Activated B cell treated with CpG ODN at 0.5 μM for 24 hours (primary cell): Measurements from ENCODE around the gene TLL2. TPM values are rescaled to one million over a fixed set of nuclear protein-coding genes. Genes with fewer than 3 reads are reported as not detected.

ENCODE experiments used
- ATAC-seq: fragments of 200-7000 bp; cut with Tn5 transposase; one replicate; pipeline ENCODE4 v1.10.0; 2021; ENCODE audit warnings: low read depth, mild to moderate bottlenecking, moderate library complexity
- CTCF ChIA-PET: fragments of 350-600 bp; sonication (Branson Sonifier 250); formaldehyde crosslinking; loops from one replicate; lab custom pipeline; 2021; ENCODE audit warnings: antibody characterized with exemption; lab: Charles Lee
- POLR2A ChIA-PET: fragments of 350-600 bp; sonication (Branson Sonifier 250); formaldehyde crosslinking; loops from one replicate; lab custom pipeline; 2021; ENCODE audit warnings: antibody characterized with exemption; lab: Charles Lee
- DNase-seq: peaks from one replicate; pipeline ENCODE4 v3.0.0; 2022
- H3K27ac Mint-ChIP-seq: one replicate; pipeline ENCODE4 v1.8.0; 2020; ENCODE audit warnings: mixed read lengths
- H3K27me3 Mint-ChIP-seq: one replicate; pipeline ENCODE4 v1.8.0; 2021; ENCODE audit warnings: mixed read lengths
- H3K36me3 Mint-ChIP-seq: one replicate; pipeline ENCODE4 v1.8.0; 2021; ENCODE audit warnings: low read depth, mixed read lengths
- H3K4me1 Mint-ChIP-seq: one replicate; pipeline ENCODE4 v1.8.0; 2021; ENCODE audit warnings: mixed read lengths
- H3K4me3 Mint-ChIP-seq: one replicate; pipeline ENCODE4 v1.8.0; 2020; ENCODE audit warnings: mild to moderate bottlenecking, mixed read lengths
- H3K9me3 Mint-ChIP-seq: one replicate; pipeline ENCODE4 v1.8.0; 2020; ENCODE audit warnings: mixed read lengths
- intact Hi-C: fragments of 100-400 bp; cut with micrococcal nuclease; formaldehyde crosslinking; loops from one replicate; pipeline ENCODE4 v1.15.1; 2024
- total RNA-seq: library from RNA; stranded (reverse); gene quantifications from 2 replicates; pipeline ENCODE4 v1.2.3, GENCODE V29; 2022
- TF ChIP-seq, protein P1 (sequence below): fragments of 200-600 bp; IDR thresholded peaks from one replicate; pipeline ENCODE4 v1.8.0; 2022; ENCODE audit warnings: antibody characterized with exemption, mild to moderate bottlenecking

Gene TLL2
- total RNA-seq, 1 donor from 2014 or later = 1.6 TPM

DNA sequence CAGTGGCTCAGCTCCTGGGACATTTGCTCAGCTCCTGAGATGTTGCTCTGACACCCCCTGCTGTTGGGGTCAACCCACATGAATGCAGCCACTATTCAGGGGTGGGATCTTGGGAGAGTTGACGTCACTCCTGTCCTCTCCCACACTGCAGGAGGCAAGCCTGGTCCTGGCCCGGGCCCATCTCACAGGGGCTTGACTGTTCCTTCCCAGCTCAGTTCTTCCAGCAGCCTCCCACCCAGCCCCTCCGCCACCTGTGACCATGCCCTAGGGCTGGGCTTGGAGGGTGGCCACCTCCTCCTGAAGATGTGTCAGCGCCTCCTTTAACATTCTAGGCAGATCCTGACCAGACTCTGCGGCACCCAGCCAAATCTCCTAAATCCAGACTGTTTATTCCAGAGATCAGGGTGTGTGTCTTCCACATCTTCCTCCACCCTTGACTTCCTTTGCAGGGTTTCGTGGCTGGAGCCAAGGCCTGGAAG is 135.9 kb downstream of the TLL2 start:
- peaks cover 6% of the 10 kb centered on the region for H3K4me1 Mint-ChIP-seq
- no peaks in the 10 kb centered on the region for H3K9me3 Mint-ChIP-seq
- DNase-seq (no peak), ATAC-seq (no peak)
- H3K27me3 Mint-ChIP-seq = peaks cover 24% of the 10 kb centered on the region
- intact Hi-C loops = no loop called here
- no peak overlapping the region for H3K27ac Mint-ChIP-seq
- H3K36me3 Mint-ChIP-seq = no peaks in the 10 kb centered on the region
- ChIA-PET CTCF (no interaction called here), POLR2A (no interaction called here)
- H3K4me3 Mint-ChIP-seq = no peak overlapping the region
- TF ChIP-seq, protein P1, sequence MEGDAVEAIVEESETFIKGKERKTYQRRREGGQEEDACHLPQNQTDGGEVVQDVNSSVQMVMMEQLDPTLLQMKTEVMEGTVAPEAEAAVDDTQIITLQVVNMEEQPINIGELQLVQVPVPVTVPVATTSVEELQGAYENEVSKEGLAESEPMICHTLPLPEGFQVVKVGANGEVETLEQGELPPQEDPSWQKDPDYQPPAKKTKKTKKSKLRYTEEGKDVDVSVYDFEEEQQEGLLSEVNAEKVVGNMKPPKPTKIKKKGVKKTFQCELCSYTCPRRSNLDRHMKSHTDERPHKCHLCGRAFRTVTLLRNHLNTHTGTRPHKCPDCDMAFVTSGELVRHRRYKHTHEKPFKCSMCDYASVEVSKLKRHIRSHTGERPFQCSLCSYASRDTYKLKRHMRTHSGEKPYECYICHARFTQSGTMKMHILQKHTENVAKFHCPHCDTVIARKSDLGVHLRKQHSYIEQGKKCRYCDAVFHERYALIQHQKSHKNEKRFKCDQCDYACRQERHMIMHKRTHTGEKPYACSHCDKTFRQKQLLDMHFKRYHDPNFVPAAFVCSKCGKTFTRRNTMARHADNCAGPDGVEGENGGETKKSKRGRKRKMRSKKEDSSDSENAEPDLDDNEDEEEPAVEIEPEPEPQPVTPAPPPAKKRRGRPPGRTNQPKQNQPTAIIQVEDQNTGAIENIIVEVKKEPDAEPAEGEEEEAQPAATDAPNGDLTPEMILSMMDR = no peak

DNA sequence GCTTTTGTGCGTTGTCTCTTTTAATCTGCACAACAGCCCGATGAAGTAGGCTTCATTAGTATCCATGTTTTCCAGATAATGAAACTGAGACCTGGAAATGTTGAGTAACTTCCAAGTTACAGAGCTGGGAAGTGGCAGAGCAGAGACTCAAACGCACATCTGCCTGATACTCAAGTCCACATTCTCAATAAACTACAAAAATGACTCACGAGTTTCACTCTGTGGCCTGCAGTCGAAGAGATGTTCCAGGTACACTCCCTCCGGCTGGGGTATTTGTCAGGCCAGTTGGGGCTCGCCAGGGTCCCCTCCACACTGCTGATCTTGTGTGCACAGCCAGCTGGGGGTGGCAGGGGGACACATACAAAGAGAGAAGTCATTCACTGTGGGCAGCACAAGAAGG is 137.2 kb downstream of the TLL2 start:
- no peak overlapping the region for H3K27ac Mint-ChIP-seq
- ChIA-PET POLR2A (interaction anchor here (0.5 kb wide), 1 partner anchor 1386 kb away, joined by 6 read pairs; no protein-coding TSS in a partner anchor), CTCF (interaction anchor here (0.9 to 1.1 kb wide), 3 partner anchors 9 to 20 kb away, joined by 3 to 5 read pairs (median 3); no protein-coding TSS in a partner anchor)
- H3K36me3 Mint-ChIP-seq = no peaks in the 10 kb centered on the region
- H3K27me3 Mint-ChIP-seq = peaks cover 18% of the 10 kb centered on the region
- intact Hi-C loops = no loop called here
- TF ChIP-seq, protein P1 = no peak
- no peaks in the 10 kb centered on the region for H3K9me3 Mint-ChIP-seq
- peaks cover 6% of the 10 kb centered on the region for H3K4me1 Mint-ChIP-seq
- no peak overlapping the region for H3K4me3 Mint-ChIP-seq
- no peak for DNase-seq
- no peak for ATAC-seq

DNA sequence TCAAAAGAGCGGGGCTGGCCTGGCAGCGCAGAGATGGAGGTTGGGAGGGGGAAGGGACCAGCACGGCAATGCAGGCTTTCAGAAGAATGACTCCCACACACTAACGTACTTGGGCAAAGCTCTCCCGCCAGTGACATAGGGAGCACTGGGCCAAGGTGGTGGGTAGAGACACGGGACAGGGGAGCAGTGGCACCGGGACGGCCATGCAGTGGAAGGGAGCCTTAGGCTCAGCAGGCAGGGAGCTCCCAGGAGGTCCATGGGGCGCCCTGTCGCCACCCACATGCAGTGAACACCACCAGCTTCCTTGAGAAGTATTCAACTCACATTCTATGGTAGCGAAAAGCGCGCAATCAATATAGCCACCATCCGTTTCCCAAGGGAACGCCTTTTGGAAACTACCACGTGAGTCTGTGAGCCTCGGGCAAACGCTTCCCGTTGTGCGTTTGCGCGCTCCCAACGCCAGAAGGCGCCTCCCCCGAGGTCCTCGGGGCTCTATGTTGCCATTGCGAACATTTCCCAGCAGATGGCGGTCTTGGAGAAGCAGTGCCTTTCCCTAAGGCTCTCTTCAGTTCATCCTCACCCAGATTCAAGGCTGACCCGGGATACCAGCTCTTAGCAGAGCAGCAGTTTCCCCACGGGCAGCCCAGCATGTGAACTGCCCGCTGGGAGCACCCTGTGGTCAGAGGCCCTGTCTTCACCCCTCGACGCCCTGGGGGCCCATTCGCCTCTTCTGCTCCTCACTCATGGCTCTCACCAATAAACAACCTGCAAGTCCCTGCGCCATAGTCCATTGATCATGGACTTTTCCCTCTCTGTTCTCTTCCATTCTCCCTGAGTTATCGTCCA is 138.5 kb downstream of the TLL2 start:
- POLR2A ChIA-PET = interaction anchor here (0.5 to 1.0 kb wide), 3 partner anchors 169 to 246 kb away, joined by 3 to 16 read pairs (median 7); no protein-coding TSS in a partner anchor
- H3K27me3 Mint-ChIP-seq = peaks cover 13% of the 10 kb centered on the region

DNA sequence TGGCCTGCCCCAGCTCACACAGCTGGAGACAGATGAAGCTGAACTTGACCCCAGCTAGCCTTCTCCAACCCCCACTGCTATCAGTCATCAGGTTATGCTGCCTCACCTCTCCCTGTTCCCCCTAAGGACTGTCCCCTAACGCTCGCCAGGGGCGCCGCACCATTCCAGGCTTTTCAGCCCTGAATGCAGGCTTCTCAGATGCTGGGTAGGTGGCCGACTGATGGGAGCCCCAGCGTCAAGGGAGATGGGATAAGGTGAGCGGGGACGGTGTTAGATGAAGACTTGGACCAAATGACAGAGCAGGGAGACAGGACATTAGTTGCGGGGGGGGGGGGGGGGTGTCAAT is 139.1 kb downstream of the TLL2 start:
- Mint-ChIP-seq H3K36me3 (no peaks in the 10 kb centered on the region), H3K27ac (no peak overlapping the region), H3K9me3 (no peaks in the 10 kb centered on the region), H3K4me1 (peaks cover 6% of the 10 kb centered on the region), H3K4me3 (peak overlapping the region; percentile 78), H3K27me3 (peaks cover 13% of the 10 kb centered on the region)
- DNase-seq (no peak), ATAC-seq (no peak)
- POLR2A ChIA-PET = interaction anchor here (0.5 to 1.0 kb wide), 3 partner anchors 168 to 245 kb away, joined by 3 to 16 read pairs (median 7); no protein-coding TSS in a partner anchor
- CTCF ChIA-PET = interaction anchor here (0.8 to 1.6 kb wide), 9 partner anchors 8 to 182 kb away, joined by 3 to 12 read pairs (median 4); partner anchors contain the start of gene TLL2
- intact Hi-C loops = no loop called here
- TF ChIP-seq, protein P1 = no peak

More for the DNA sequence above, 138.5 kb downstream of the TLL2 start:
- Mint-ChIP-seq H3K4me3 (peak overlapping the region; percentile 78), H3K27ac (no peak overlapping the region), H3K36me3 (no peaks in the 10 kb centered on the region), H3K9me3 (no peaks in the 10 kb centered on the region), H3K4me1 (peaks cover 6% of the 10 kb centered on the region)
- ATAC-seq (peak; percentile 92), DNase-seq (peak; percentile 61)
- TF ChIP-seq, protein P1 = peak; percentile 84
- intact Hi-C loops = loop anchor here (1.0 kb wide), 4 partner anchors 21 to 835 kb away; no protein-coding TSS in a partner anchor
- CTCF ChIA-PET = interaction anchor here (0.8 to 1.6 kb wide), 12 partner anchors 9 to 650 kb away, joined by 3 to 12 read pairs (median 4); partner anchors contain the start of gene TLL2

DNA sequence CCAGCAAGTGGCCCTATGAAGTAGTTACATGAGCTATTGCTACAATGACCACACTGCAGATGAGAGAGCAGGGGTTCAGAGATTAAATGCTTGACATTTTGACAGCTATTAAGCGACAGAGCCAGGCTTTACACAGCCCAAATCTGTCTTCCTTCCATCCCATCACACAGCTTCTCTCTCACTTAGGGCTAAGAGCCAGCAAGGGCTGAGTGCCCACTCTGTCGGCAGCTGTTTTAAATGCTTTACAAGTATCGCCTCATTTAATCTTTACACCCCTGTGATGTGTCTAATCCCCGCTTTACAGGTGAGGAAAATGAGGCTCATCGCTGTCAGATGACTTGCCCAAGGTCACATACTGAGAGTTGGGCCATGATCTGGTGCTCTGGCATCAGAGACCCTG is 139.7 kb downstream of the TLL2 start:
- ChIA-PET POLR2A (interaction anchor here (1.0 kb wide), 1 partner anchor 244 kb away, joined by 3 read pairs; no protein-coding TSS in a partner anchor), CTCF (interaction anchor here (1.5 to 1.6 kb wide), 2 partner anchors 9 to 11 kb away, joined by 4 to 12 read pairs; no protein-coding TSS in a partner anchor)
- no peaks in the 10 kb centered on the region for H3K9me3 Mint-ChIP-seq
- H3K27me3 Mint-ChIP-seq = peaks cover 13% of the 10 kb centered on the region
- intact Hi-C loops = no loop called here
- peaks cover 6% of the 10 kb centered on the region for H3K4me1 Mint-ChIP-seq
- DNase-seq = no peak
- TF ChIP-seq, protein P1 = no peak
- no peak overlapping the region for H3K27ac Mint-ChIP-seq
- H3K4me3 Mint-ChIP-seq = no peak overlapping the region
- no peaks in the 10 kb centered on the region for H3K36me3 Mint-ChIP-seq
- ATAC-seq = no peak
